ENCODE data around the gene GTPBP3.
A peak's percentile ranks its signal among the peaks of the same experiment; 100 is the strongest.

GTPBP3 gene

GRCh38 chr19:17307876-17308377, 29.4 kb upstream of the GTPBP3 start:
- no peak overlapping the region for H3K4me3 ChIP-seq (ENCODE audit: low read length, poor library complexity, severe bottlenecking)
- peaks cover 9% of the 10 kb centered on the region; the same call in 1 of the 2 replicates for H3F3A ChIP-seq (ENCODE audit: low read depth)
- H3K9me2 ChIP-seq (replicated peaks; ENCODE audit: low read depth, low read length): no peaks in the 10 kb centered on the region
- peaks cover 29% of the 10 kb centered on the region for H4K20me1 ChIP-seq (ENCODE audit: insufficient read depth, low read length, poor library complexity, severe bottlenecking)
- H3K79me2 ChIP-seq (ENCODE audit: insufficient read depth, low read length): peaks cover 56% of the 10 kb centered on the region
- peaks cover 30% of the 10 kb centered on the region for H3K4me1 ChIP-seq (ENCODE audit: insufficient read depth, low read length, poor library complexity, severe bottlenecking)
- H3K9ac ChIP-seq (ENCODE audit: low read depth, low read length, poor library complexity, severe bottlenecking): no peak overlapping the region
- H3K9me3 ChIP-seq (ENCODE audit: insufficient read depth, low read depth, low read length): no peaks in the 10 kb centered on the region
- H3K36me3 ChIP-seq (ENCODE audit: insufficient read depth, low read length): no peaks in the 10 kb centered on the region
- H3K4me2 ChIP-seq (ENCODE audit: low read depth, low read length, poor library complexity, severe bottlenecking): peak overlapping the region; percentile 89
- H3K27me3 ChIP-seq (ENCODE audit: insufficient read depth, low read length, poor library complexity, severe bottlenecking): peaks cover 4% of the 10 kb centered on the region
- TF ChIP-seq EZH2phosphoT487 (IDR thresholded peaks at IDR 0.05; ENCODE audit: borderline replicate concordance) (no peak), CTCF (conservative IDR thresholded peaks at IDR 0.05; ENCODE audit: low read length) (no peak)
- H2AFZ ChIP-seq (ENCODE audit: low read length): no peak overlapping the region

- Histone ChIP-seq H3K4me3 (ENCODE audit: low read length, poor library complexity, severe bottlenecking) (peak within 1 kb of the TSS; percentile 92), H3K4me2 (ENCODE audit: low read depth, low read length, poor library complexity, severe bottlenecking) (peak within 1 kb of the TSS; percentile 81), H3K4me1 (ENCODE audit: insufficient read depth, low read length, poor library complexity, severe bottlenecking) (peaks cover 25% of the 10 kb centered on the region), H3K9me2 (replicated peaks; ENCODE audit: low read depth, low read length) (no peaks in the 10 kb centered on the region), H3K79me2 (ENCODE audit: insufficient read depth, low read length) (peaks cover 61% of the 10 kb centered on the region), H3F3A (ENCODE audit: low read depth) (peaks cover 4% of the 10 kb centered on the region; the same call in 1 of the 2 replicates), H3K9ac (ENCODE audit: low read depth, low read length, poor library complexity, severe bottlenecking) (peak within 1 kb of the TSS; percentile 90), H4K20me1 (ENCODE audit: insufficient read depth, low read length, poor library complexity, severe bottlenecking) (peaks cover 29% of the 10 kb centered on the region), H3K27me3 (ENCODE audit: insufficient read depth, low read length, poor library complexity, severe bottlenecking) (peaks cover 4% of the 10 kb centered on the region), H3K9me3 (ENCODE audit: insufficient read depth, low read depth, low read length) (no peaks in the 10 kb centered on the region), H2AFZ (ENCODE audit: low read length) (peak within 1 kb of the TSS; percentile 16; the same call in 1 of the 2 replicates), H3K36me3 (ENCODE audit: insufficient read depth, low read length) (peaks cover 8% of the 10 kb centered on the region; the same call in 1 of the 2 replicates)
- no peak for TF ChIP-seq CTCF (conservative IDR thresholded peaks at IDR 0.05; ENCODE audit: low read length)
- no peak for TF ChIP-seq EZH2phosphoT487 (IDR thresholded peaks at IDR 0.05; ENCODE audit: borderline replicate concordance)
These were observed 28.0 kb upstream of the GTPBP3 start, which contains the start of gene DDA1 for GRCh38 chr19:17309198-17309964. DDA1 (plus strand) TSS chr19:17309563; CDS start chr19:17309655, 92 bp downstream.

- no peak overlapping the region for H2AFZ ChIP-seq (ENCODE audit: low read length)
- no peaks in the 10 kb centered on the region for H3K9me2 ChIP-seq (replicated peaks; ENCODE audit: low read depth, low read length)
- H3K9ac ChIP-seq (ENCODE audit: low read depth, low read length, poor library complexity, severe bottlenecking): peak overlapping the region; percentile 90
- TF ChIP-seq EZH2phosphoT487 (IDR thresholded peaks at IDR 0.05; ENCODE audit: borderline replicate concordance) (no peak), CTCF (conservative IDR thresholded peaks at IDR 0.05; ENCODE audit: low read length) (no peak)
- peaks cover 3% of the 10 kb centered on the region; the same call in 1 of the 2 replicates for H3F3A ChIP-seq (ENCODE audit: low read depth)
- peaks cover 13% of the 10 kb centered on the region; the same call in 1 of the 2 replicates for H3K36me3 ChIP-seq (ENCODE audit: insufficient read depth, low read length)
- peak overlapping the region; percentile 92 for H3K4me3 ChIP-seq (ENCODE audit: low read length, poor library complexity, severe bottlenecking)
- H3K4me1 ChIP-seq (ENCODE audit: insufficient read depth, low read length, poor library complexity, severe bottlenecking): peaks cover 20% of the 10 kb centered on the region
- H3K79me2 ChIP-seq (ENCODE audit: insufficient read depth, low read length): peaks cover 61% of the 10 kb centered on the region
- peaks cover 4% of the 10 kb centered on the region for H3K27me3 ChIP-seq (ENCODE audit: insufficient read depth, low read length, poor library complexity, severe bottlenecking)
- H3K4me2 ChIP-seq (ENCODE audit: low read depth, low read length, poor library complexity, severe bottlenecking): peak overlapping the region; percentile 81
- H4K20me1 ChIP-seq (ENCODE audit: insufficient read depth, low read length, poor library complexity, severe bottlenecking): peaks cover 29% of the 10 kb centered on the region
- H3K9me3 ChIP-seq (ENCODE audit: insufficient read depth, low read depth, low read length): no peaks in the 10 kb centered on the region
These were observed 27.3 kb upstream of the GTPBP3 start for GRCh38 chr19:17309965-17310461.
